ENCODE measurements around the gene ABCF2. TPM values are rescaled to one million over a fixed set of nuclear protein-coding genes. Genes with fewer than 3 reads are reported as not detected.

Gene ABCF2
- polyA plus RNA-seq, 1 of the 3 experiments (the other 2 are of a cell fraction) = 75.4 TPM

GRCh38 chr7:151177310-151177709, 49.7 kb downstream of the ABCF2 start:
- Histone ChIP-seq H3K9me2 (no peaks in the 10 kb centered on the region), H3K79me2 (ENCODE audit: insufficient read depth) (no peaks in the 10 kb centered on the region), H3K27ac (ENCODE audit: low read depth in 2 of 2, low read length in 1 of 2) (no peak overlapping the region), H3K4me3 (ENCODE audit: low read depth in 2 of 2, low read length in 1 of 2) (no peak overlapping the region), H3K9ac (no peak overlapping the region), H2AFZ (ENCODE audit: low read depth) (no peak overlapping the region), H4K20me1 (ENCODE audit: insufficient read depth) (no peaks in the 10 kb centered on the region), H3F3A (replicated peaks; ENCODE audit: insufficient read depth) (no peaks in the 10 kb centered on the region), H3K4me1 (ENCODE audit: control insufficient read depth in 1 of 2, insufficient read depth in 2 of 2, low read depth in 1 of 2, low read length in 1 of 2) (no peaks in the 10 kb centered on the region), H3K36me3 (replicated peaks in 1 of 2; ENCODE audit: control insufficient read depth in 1 of 2, insufficient read depth in 2 of 2, low read length in 1 of 2) (no peaks in the 10 kb centered on the region), H3K4me2 (no peak overlapping the region), H3K27me3 (ENCODE audit: insufficient read depth) (peaks cover 58% of the 10 kb centered on the region), H3K9me3 (no peaks in the 10 kb centered on the region)
- ChIA-PET CTCF (interaction anchor here (0.6 to 9.8 kb wide), 6 partner anchors 11 to 1367 kb away, joined by 3 to 86 read pairs (median 7); partner anchors contain the start of gene GBX1), POLR2A (interaction anchor here (0.6 kb wide), 1 partner anchor 50 kb away, joined by 3 read pairs; the partner anchor contains the start of gene ABCF2)
- no peak for TF ChIP-seq RFX5 (IDR thresholded peaks at IDR 0.05; ENCODE audit: low read length)
- no peak for TF ChIP-seq ELF1 (IDR thresholded peaks at IDR 0.05)
- TF ChIP-seq, protein P1, sequence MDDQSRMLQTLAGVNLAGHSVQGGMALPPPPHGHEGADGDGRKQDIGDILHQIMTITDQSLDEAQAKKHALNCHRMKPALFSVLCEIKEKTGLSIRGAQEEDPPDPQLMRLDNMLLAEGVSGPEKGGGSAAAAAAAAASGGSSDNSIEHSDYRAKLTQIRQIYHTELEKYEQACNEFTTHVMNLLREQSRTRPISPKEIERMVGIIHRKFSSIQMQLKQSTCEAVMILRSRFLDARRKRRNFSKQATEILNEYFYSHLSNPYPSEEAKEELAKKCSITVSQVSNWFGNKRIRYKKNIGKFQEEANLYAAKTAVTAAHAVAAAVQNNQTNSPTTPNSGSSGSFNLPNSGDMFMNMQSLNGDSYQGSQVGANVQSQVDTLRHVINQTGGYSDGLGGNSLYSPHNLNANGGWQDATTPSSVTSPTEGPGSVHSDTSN (IDR thresholded peaks at IDR 0.05) = no peak
- no peak for TF ChIP-seq NFIC (IDR thresholded peaks at IDR 0.05; ENCODE audit: borderline replicate concordance)
- no peak for TF ChIP-seq TAF1 (IDR thresholded peaks at IDR 0.05; ENCODE audit: borderline replicate concordance, low read depth, low read length)
- no peak for TF ChIP-seq CHD2 (IDR thresholded peaks at IDR 0.05; ENCODE audit: low read length, partially characterized antibody)
- TF ChIP-seq, protein P2, sequence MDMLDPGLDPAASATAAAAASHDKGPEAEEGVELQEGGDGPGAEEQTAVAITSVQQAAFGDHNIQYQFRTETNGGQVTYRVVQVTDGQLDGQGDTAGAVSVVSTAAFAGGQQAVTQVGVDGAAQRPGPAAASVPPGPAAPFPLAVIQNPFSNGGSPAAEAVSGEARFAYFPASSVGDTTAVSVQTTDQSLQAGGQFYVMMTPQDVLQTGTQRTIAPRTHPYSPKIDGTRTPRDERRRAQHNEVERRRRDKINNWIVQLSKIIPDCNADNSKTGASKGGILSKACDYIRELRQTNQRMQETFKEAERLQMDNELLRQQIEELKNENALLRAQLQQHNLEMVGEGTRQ (IDR thresholded peaks at IDR 0.05; ENCODE audit: borderline replicate concordance, low read depth, low read length) = no peak
- no peak for TF ChIP-seq MEF2A (IDR thresholded peaks at IDR 0.05; ENCODE audit: borderline replicate concordance, low read depth)
- TF ChIP-seq FOXJ3 (CRISPR knock-in tag; IDR thresholded peaks at IDR 0.05) = no peak
- no peak for TF ChIP-seq SMC3 (IDR thresholded peaks at IDR 0.05; ENCODE audit: low read depth, low read length)
- TF ChIP-seq EZH2phosphoT487 (IDR thresholded peaks at IDR 0.05; ENCODE audit: borderline replicate concordance, low read depth) = no peak
- no peak for TF ChIP-seq FOXM1 (IDR thresholded peaks at IDR 0.05; ENCODE audit: low read depth)
- TF ChIP-seq, protein P3, sequence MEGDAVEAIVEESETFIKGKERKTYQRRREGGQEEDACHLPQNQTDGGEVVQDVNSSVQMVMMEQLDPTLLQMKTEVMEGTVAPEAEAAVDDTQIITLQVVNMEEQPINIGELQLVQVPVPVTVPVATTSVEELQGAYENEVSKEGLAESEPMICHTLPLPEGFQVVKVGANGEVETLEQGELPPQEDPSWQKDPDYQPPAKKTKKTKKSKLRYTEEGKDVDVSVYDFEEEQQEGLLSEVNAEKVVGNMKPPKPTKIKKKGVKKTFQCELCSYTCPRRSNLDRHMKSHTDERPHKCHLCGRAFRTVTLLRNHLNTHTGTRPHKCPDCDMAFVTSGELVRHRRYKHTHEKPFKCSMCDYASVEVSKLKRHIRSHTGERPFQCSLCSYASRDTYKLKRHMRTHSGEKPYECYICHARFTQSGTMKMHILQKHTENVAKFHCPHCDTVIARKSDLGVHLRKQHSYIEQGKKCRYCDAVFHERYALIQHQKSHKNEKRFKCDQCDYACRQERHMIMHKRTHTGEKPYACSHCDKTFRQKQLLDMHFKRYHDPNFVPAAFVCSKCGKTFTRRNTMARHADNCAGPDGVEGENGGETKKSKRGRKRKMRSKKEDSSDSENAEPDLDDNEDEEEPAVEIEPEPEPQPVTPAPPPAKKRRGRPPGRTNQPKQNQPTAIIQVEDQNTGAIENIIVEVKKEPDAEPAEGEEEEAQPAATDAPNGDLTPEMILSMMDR (IDR thresholded peaks at IDR 0.05) = no peak
- TF ChIP-seq NRF1 (IDR thresholded peaks at IDR 0.05; ENCODE audit: low read depth, low read length) = no peak
- TF ChIP-seq JUND (IDR thresholded peaks at IDR 0.05) = no peak
- no peak for TF ChIP-seq TCF12 (IDR thresholded peaks at IDR 0.05)
- no peak for TF ChIP-seq SIN3A (IDR thresholded peaks at IDR 0.05; ENCODE audit: borderline replicate concordance, low read depth, low read length)
- 29% methylated on average over 1 of the region's 1 CpG for WGBS (ENCODE audit: low lambda C conversion rate)
- DNase-seq = peak; percentile 30

All from SK-N-SH (cell line).